RWPE1 (cell line): ENCODE data around the gene CDK3.

Experiments used
- CTCF ChIA-PET: fragments of 350-600 bp; sonication (Branson Sonifier 250); formaldehyde crosslinking; extraction: SDS; loops from one replicate; lab custom pipeline; 2021; lab: Yijun Ruan, JAX
- POLR2A ChIA-PET: fragments of 400-600 bp; formaldehyde crosslinking; extraction: SDS; loops from one replicate; lab custom pipeline; 2020; ENCODE audit warnings: antibody characterized with exemption; ENCODE audit not compliant: low non-redundant PET; lab: Yijun Ruan, JAX
- DNase-seq: peaks from one replicate; pipeline ENCODE4 v3.0.0; 2012; ENCODE audit warnings: low spot score
- H3K27ac ChIP-seq: fragments of 450-650 bp; 2 replicates; pipeline ENCODE4 v1.5.1; 2017
- CTCF ChIP-seq: fragments of 450-650 bp; conservative IDR thresholded peaks from 2 replicates; pipeline ENCODE4 v1.5.1; 2017; ENCODE audit warnings: low read depth, mild to moderate bottlenecking

The CDK3 gene

GRCh38 chr17:76032073-76032779, 31.6 kb downstream of the CDK3 start:
- TF ChIP-seq CTCF, result no peak
- POLR2A ChIA-PET, result no interaction called here
- no peak overlapping the region for H3K27ac ChIP-seq

GRCh38 chr17:76032780-76033108, 32.1 kb downstream of the CDK3 start:
- H3K27ac ChIP-seq, result no peak overlapping the region
- POLR2A ChIA-PET, result no interaction called here
- no peak for DNase-seq
- CTCF ChIA-PET, result no interaction called here
- TF ChIP-seq CTCF, result no peak

More at GRCh38 chr17:76032073-76032779, 31.6 kb downstream of the CDK3 start:
- DNase-seq, result no peak
- CTCF ChIA-PET, result interaction anchor here (0.6 kb wide), 2 partner anchors 89 to 172 kb away, joined by 3 to 4 read pairs; no protein-coding TSS in a partner anchor

GRCh38 chr17:76033139-76033538, 32.5 kb downstream of the CDK3 start:
- no peak for TF ChIP-seq CTCF
- POLR2A ChIA-PET, result no interaction called here
- CTCF ChIA-PET, result no interaction called here
- no peak overlapping the region for H3K27ac ChIP-seq
- DNase-seq, result no peak

- TF ChIP-seq CTCF, result no peak
- H3K27ac ChIP-seq, result no peak overlapping the region
- ChIA-PET CTCF (interaction anchor here (0.6 to 0.7 kb wide), 2 partner anchors 20 to 63 kb away, joined by 3 to 5 read pairs; no protein-coding TSS in a partner anchor), POLR2A (no interaction called here)
- DNase-seq, result no peak
Observed at GRCh38 chr17:76034428-76035350, 34.0 kb downstream of the CDK3 start.

- peak overlapping the region; percentile 14 for H3K27ac ChIP-seq
- ChIA-PET CTCF (interaction anchor here (1.8 kb wide), 1 partner anchor 22 kb away, joined by 9 read pairs; no protein-coding TSS in a partner anchor), POLR2A (no interaction called here)
Observed at GRCh38 chr17:76036497-76037261, 36.0 kb downstream of the CDK3 start.

More at GRCh38 chr17:76036497-76037261, 36.0 kb downstream of the CDK3 start:
- TF ChIP-seq CTCF, result no peak
- no peak for DNase-seq
